ENCODE data around the gene LRMDA.

DNA sequence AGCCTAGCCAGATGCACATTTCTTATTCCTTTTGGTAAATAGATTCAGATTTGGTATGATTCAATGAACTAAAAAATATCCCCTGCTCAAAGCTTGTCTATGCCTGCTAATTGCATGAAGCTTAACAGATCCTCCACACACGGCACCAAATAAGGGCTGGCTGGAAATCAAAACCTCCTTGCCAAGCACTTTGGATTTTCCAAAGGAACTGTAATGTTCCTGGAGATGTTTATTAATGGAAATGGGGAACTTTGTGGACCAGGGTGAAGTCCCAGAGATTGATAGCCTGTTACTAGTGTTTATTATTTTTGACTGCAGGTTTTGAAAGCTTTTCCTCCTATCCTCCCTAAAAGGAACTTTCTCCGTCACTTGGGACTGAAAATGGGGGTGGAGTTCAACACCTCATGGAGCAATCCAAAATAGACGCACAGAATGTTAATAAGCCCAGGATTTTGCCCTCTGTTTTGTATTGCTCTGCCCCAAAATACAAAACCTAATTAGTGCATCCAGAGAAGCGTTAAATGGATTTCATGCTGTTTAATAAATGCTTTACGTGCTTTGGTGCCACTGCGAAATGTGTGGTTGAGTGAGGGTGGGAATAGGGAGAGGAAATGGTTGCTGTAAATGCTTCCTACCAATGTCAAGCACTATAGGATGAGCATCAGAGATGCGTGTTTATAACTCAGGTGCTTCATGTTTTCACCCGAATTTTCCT is 1027.7 kb downstream of the LRMDA start:
- no peak for TF ChIP-seq EZH2 (IDR thresholded peaks at IDR 0.05; ENCODE audit: borderline replicate concordance, low read depth, low read length, severe bottlenecking)
- TF ChIP-seq, protein P1, sequence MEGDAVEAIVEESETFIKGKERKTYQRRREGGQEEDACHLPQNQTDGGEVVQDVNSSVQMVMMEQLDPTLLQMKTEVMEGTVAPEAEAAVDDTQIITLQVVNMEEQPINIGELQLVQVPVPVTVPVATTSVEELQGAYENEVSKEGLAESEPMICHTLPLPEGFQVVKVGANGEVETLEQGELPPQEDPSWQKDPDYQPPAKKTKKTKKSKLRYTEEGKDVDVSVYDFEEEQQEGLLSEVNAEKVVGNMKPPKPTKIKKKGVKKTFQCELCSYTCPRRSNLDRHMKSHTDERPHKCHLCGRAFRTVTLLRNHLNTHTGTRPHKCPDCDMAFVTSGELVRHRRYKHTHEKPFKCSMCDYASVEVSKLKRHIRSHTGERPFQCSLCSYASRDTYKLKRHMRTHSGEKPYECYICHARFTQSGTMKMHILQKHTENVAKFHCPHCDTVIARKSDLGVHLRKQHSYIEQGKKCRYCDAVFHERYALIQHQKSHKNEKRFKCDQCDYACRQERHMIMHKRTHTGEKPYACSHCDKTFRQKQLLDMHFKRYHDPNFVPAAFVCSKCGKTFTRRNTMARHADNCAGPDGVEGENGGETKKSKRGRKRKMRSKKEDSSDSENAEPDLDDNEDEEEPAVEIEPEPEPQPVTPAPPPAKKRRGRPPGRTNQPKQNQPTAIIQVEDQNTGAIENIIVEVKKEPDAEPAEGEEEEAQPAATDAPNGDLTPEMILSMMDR (IDR thresholded peaks at IDR 0.05; ENCODE audit: extremely low read depth in 1 of 2, insufficient read depth in 1 of 2, low read depth in 1 of 2, low read length in 2 of 2) = no peak
- TF ChIP-seq POLR2AphosphoS5 (IDR thresholded peaks at IDR 0.05; ENCODE audit: insufficient read depth, low read depth, low read length) = no peak
- TF ChIP-seq POLR2A (IDR thresholded peaks at IDR 0.05; ENCODE audit: low read depth, low read length) = no peak
- no peak for TF ChIP-seq FOS (IDR thresholded peaks at IDR 0.05; ENCODE audit: borderline replicate concordance, insufficient read depth, low read length)
